OCI-LY3 (cell line): ENCODE results near the gene CGB2.

Experiments used
- CTCF ChIP-seq: fragments of 200-600, 300-600 bp; sonication (generic); IDR thresholded peaks from 2 replicates; pipeline ENCODE4 v1.5.1; 2014; ENCODE audit warnings: antibody characterized with exemption, low read length, low read depth
- EZH2phosphoT487 ChIP-seq: fragments of 200-600 bp; shearing (Covaris generic); IDR thresholded peaks from 2 replicates; pipeline ENCODE4 v1.6.1; 2018; ENCODE audit warnings: antibody characterized with exemption, mixed run types, low read depth

GRCh38 chr19:49017666-49018351, 13.9 kb upstream of the CGB2 start:
- TF ChIP-seq CTCF (no peak), EZH2phosphoT487 (no peak)
